GM19023 (cell line): Measurements from ENCODE around the gene GRID2.
"Not testable (repeated sequence)": the region's sequence is repeated elsewhere in the genome, so short reads cannot be mapped to it uniquely, and the experiment has no call there.

Source experiments
- ATAC-seq: cut with Tn5 transposase; IDR thresholded peaks from one replicate; pipeline ENCODE4 v1.9.1; 2021; ENCODE audit warnings: mild to moderate bottlenecking, moderate library complexity; ENCODE audit not compliant: unreplicated experiment

The GRID2 gene

DNA sequence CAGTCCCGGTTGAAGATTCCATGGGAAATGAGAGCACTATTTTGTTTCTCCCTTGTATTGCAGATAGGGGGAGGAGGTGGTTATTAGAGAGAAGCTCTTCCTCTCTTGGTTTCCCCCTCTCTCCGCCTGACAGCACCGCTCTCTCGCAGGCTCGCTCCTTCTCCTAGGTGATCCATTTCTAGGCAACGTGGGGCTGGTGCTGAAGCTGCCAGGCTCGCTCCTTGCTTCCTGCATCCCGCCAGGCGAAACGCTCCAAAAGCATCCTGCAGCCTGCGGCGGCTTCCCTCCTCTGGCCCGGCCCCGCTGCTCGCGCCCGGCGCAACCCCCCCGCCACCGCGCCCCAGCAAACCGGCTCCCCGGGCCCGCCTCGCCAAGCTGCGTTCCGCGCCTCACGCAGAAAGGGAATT lies at the start of gene GRID2:
Gene GRID2, plus strand, starts transcription at position 346 of the 407 bp plus-strand sequence.
- no peak for ATAC-seq

DNA sequence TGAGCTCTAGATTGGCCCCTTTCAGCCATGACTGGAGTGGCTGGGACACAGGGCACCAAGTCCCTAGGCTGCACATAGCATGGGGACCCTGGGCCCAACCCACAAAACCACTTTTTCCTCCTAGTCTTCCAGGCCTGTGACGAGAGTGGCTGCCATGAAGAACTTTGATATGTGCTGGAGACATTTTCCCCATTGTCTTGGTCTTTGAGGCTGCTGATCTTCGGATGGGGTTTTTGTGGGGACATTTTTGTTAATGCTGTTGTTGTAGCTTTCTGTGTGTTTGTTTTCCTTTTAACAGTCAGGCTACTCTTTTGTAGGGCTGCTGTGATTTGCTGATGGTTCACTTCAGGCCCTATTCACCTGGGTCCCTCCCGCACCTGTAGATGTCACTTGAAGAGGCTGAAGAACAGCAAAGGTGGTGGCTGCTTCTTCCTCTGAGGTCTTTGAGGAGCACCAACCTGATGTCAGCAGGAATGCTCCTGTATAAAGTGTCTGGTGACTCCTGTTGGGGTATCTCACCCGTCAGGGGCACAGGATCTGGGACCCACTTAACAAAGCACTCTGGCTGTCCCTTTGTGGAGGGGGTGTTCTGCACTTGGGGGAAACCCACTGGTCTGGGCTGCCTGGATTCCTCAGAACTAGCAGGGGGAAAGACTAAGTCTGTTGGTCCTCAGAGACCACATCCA lies 49.6 kb upstream of the GRID2 start:
- ATAC-seq: no peak

DNA sequence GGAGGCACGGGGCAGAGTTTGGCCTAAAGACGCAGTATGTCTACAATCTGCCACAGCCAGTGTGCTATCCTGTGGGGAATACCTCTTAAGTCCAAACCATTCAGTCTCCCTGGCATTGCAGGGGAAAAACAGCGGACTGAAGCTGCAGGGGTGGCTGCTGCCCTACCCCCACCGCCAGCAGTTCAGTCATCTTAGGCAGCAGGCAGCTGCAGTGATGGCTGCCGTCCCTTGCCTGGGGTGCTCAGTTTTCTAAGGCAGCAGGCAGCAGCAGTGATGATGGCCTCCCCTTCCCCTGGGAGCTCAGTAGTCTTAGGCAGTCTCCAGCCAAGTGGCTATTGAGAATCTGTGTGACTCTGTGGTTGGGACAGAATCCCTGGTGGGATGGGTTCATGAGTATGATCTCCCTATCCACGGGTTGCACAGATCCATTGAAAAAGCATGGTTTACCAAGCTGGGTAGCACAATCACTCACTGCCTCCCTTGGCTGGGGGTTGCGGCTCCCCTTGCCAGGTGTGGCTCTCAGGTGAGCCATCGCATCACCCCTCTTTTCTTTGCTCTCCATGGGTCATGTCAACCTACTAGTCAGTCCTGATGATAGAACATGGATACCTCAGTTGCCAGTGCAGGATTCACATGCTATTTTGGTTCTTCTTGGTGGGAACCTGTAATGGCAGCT lies 48.9 kb upstream of the GRID2 start:
- no peak for ATAC-seq

DNA sequence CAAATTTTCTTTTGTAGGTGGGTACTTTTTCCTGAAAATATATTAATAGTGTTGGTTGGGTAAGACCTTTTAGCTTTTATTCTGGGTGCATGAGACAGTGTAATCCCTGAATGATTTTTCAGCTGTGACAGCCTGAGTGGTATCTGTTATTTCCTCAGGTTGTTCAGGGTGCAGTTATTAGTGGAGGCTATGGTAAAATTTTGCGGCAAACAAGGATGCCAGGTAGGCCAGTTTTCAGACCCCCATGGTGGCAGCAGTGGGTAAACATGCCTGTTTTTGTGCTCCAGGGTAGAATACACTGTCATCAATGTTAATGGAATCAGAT lies 47.9 kb upstream of the GRID2 start:
- ATAC-seq: no peak

DNA sequence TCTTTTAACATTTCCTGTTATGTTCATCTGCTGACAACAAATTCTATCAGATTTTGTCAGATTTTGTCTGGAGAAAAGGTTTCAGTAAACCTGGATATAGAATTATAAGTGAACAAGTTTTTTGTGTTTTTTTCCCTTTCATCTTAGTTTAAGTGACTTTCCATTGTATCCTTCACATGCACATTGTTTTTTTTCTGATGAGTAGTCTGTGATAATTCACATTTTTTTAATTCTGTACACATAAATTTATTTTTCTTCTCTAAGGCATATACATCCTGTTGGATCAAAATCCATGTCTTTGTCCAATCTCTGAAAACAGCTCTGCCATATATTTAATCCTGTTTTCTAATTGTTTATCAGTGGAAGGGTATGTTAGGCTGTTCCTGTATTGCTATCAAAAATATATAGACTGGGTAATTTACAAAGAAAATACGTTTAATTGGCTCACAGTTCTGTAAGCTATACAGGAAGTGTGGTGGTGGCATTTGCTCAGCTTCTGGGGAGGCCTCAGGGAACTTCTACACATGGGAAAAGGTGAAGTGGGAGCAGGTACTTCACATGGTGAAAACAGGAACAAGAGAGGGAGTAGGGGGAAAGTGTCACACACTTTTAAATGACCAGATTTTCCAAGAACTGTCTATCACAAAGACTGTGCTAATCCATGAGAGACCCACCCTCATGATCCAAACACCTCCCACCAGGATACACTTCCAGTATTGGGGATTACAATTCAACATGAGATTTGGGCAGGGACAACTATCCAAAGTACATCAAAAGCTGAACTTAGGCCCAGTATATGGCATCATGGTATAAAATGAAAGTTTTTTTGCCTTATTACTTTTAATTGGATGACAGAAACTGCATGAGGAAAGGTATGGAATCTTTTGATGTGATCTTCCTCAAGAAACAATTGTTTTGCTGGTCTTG lies 45.6 kb upstream of the GRID2 start:
- no peak for ATAC-seq

DNA sequence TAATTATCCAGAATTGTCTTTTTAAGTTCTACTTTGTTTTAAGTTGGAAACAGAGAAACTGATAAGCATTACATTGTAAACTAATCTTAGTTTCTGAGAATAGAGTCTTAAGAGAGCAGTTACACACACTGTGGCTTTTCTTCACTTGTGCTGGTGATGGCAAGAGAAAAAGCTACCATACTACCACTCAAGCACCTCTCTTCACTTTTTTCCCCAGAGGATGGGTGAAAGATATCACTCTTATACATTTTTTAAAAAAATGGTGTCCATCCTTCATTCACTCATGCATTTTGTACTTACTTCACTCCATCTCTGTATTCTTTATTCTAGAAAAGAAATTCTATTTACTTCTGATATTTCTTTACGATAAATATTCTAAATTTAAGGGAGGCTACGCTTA lies 42.5 kb upstream of the GRID2 start:
- ATAC-seq: no peak

DNA sequence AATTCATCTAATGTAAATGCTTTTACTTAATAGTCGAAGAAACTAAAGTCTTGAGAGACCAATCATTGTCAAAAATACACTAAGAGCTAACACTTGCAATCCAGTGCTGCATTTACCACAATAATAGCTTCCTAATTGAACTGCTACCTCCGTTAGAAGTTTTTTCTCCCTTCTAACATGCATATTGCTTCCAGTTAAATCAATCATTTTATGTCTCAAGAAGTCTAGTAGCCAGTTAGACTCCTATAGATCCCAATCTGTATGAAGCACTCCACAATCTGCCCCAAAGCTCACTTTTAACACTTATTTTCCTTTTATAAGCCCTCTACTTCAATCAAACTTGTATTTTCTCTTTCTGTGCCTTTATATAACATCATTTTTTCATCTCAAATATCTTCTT lies 41.4 kb upstream of the GRID2 start:
- no peak for ATAC-seq

DNA sequence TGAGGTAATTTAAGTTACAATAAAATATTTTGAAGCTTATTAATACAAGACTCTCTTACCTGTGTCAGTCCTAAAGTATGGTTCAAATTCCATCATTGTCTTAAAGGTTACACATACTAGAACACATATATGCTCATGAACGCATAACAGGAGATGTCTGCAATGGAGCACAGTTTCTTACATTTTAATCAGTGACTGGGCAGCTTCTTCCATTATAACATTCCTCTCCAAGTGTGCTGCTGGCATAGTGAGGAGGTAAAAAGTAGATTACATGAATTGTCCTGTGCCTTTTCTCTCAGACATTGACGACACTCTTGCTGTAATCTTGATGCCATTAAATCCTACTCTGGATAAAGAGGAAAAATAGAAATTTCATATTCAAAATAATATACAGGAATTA lies 40.8 kb upstream of the GRID2 start:
- ATAC-seq: no peak

DNA sequence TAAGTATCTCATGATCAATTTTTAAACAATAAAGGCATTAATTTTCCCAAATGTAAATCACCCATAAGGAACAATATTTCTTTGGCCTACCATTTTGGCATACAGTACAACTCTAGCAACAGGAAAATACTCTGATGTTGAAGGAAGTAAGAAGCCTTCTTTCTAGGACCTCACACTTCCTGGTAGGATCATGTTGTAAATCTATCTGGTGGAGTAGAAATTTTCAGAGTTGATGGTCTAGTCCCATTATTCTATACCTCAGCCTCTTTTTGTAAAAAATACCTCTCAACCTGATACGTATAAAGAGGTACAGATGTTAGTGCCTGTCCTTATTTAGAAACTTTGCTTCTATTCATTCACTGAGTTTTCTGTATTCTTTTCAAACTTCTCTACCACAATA lies 40.2 kb upstream of the GRID2 start:
- ATAC-seq: no peak

DNA sequence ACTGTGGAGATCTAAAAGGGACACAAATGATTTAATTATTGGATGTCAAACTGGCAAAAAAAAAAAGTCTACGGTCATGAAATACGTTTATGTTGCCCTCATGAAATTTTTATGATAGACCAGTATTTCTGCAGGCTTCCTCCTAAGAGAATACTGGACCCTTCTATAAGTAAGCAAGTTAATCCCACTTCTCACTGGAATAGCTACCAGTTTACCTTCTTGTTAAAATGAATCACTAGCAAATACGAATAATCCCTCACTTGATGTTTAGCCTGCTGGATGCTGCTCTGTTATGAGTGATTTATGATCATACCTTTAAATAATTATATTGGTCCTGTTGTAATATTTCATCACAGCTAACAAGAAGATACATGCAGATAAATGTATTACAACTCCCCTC lies 39.6 kb upstream of the GRID2 start:
- no peak for ATAC-seq

DNA sequence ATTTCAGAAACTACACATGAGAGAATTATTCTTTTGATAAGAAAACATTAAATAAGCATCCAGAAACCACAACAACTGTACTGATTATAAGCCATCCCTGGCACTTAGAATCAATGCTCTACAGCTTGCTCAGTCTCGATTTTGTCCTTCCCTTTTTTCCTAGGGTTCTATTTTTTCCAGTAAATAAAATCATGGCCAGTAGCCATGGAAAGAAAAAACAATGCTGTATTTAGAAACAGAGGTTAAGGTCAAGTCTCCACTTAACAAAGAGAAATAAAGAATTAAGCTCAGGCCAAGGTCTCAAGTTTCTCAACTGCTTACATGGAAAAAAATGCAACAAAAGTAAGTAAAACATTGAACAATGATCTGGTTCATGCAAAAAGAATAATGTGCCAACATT lies 38.7 kb upstream of the GRID2 start:
- ATAC-seq: no peak

DNA sequence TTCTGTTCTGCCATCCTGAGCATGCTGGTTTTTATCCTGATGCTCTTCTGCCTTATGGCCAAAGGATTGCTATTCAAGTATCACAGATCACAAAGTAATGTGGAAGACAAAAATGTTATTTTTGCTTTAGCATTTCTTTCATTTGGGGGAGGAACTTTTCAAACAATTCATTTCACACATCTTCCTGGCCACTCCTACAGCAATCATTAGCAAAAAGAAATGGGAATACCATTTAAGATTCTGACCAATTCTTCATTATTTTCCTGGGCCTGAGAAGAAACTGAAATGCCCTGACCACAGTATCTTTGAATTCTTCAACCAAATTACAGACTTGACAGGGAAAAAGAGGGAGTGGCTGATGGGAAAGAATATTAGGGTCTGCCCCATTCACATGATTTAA lies 38.0 kb upstream of the GRID2 start:
- no peak for ATAC-seq

DNA sequence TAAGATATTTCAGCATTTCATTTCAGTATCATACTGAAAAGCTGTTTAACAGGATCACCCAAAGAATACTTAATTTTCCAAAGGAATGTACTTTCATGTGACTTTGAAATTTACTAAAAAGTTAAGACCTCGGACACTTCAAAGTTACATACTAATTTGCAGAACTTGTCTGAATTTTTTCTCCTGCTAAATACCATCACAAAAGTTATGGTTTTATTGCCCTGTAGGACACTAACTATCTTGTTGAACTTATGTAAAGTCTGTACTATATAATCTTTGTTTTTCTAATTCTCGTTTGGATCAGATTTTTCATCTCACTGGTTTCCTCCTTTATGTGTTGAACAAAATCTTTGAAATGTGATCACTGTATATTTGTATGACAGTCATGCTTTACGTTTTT lies 37.2 kb upstream of the GRID2 start:
- no peak for ATAC-seq

DNA sequence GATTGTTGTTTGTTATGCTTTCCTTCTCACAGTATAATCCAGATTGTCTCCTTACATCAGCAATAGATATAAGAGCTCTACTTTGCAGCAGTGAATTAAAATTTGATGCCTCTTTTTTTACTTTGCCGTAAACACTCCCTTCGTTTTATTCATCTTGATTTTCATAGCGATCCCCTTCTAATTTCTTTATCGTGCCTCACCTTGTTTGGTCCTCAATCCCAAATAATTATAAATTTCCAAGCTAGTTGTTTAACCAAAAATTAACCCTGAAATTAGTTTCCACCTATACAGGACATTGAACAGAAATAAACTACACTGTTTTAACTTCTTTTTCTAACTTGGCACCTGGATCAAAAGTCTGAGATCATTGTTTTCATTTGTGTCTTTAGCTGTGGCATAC lies 35.1 kb upstream of the GRID2 start:
- no peak for ATAC-seq

DNA sequence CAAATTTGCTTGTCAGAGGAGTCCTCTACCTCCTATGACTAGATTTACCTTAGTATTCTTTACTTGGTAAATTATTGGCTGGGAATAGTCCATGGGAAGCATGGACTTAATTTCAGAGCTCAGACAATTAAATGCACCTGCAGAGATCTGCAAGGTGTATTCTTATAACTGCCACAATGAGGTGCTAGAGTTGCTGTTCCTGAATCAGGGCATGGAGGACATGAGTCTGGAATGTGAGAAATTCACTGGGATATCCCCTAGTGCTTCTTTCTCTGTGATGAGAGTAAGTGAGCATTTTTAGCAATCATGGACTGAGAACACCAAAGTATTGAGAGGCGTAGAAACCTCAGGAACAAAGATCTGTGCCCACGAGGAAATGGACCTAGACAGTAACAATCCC lies 32.9 kb upstream of the GRID2 start:
- no peak for ATAC-seq

DNA sequence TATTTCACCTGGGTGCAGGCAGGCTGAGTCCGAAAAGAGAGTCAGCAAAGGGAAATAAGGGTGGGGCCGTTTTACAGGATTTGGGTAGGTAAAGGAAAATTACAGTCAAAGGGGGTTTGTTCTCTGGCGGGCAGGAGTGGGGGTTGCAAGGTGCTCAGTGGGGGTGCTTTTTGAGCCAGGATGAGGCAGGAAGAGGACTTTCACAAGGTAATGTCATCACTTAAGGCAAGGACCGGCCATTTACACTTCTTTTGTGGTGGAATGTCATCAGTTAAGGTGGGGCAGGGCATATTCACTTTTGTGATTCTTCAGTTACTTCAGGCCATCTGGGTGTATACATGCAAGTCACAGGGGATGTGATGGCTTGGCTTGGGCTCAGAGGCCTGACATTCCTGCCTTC lies 32.2 kb upstream of the GRID2 start:
- ATAC-seq: not testable (repeated sequence)

DNA sequence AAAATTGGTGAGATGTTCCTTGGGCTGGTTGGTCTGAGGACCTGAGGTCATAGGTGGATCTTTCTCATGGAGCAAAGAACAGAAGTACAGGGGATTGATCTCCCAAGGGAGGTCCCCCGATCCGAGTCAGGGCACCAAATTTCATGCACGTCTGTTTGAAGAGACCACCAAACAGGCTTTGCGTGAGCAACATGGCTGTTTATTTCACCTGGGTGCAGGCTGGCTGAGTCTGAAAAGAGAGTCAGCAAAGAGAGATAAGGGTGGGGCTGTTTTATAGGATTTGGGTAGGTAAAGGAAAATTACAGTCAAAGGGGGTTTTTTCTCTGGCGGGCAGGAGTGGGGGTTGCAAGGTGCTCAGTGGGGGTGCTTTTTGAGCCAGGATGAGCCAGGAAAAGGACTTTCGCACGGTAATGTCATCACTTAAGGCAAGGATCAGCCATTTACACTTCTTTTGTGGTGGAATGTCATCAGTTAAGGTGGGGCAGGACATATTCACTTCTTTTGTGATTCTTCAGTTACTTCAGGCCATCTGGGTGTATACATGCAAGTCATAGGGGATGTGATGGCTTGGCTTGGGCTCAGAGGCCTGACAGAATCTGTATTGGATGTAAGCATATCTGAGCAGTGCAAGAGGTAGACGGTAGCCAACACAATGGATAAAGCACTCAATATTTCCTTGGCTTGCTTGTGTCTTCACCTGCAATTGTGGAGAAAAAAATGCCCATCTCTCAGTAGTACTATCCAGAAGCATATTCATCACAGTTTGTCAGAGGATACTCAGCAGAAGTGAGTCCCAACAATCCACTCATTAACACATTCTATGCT lies 26.5 kb upstream of the GRID2 start:
- ATAC-seq: not testable (repeated sequence)

DNA sequence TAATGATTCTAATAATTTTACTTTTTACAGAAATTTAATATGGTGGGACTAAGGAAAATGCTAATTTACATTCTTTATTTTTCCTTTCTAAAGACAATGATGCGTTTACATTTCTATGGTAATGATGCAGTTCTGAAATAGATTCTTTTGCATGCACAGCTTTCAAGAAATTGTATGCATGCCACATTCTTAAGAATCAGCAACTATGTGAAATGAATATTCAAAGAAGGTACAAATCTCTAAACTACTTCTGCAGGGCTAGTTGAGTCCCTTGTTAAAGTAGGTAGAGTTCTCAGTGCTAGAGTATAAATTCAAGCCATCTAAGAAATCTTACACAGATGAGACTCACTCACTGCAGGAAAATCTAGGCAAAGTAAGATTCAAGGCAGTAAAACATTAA lies 24.5 kb upstream of the GRID2 start:
- ATAC-seq: no peak

DNA sequence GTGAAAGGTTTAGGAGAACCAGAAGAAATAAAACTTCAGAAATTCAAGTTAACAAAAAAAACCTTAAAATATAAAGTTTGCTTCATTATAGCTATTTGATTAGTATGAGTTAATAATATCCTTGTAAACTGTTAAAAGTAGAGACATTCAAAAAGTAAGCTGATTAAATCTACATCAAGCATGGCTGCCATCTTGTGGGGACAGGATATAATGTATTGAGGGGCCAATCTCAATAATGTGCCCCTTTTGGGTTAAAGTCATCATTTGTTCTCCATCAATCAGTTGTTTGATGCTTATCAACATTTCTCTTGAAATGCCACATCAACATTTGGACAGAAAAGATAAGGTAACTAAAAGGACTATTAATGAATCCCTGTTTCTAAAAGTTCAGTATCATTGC lies 4.6 kb upstream of the GRID2 start:
- no peak for ATAC-seq

DNA sequence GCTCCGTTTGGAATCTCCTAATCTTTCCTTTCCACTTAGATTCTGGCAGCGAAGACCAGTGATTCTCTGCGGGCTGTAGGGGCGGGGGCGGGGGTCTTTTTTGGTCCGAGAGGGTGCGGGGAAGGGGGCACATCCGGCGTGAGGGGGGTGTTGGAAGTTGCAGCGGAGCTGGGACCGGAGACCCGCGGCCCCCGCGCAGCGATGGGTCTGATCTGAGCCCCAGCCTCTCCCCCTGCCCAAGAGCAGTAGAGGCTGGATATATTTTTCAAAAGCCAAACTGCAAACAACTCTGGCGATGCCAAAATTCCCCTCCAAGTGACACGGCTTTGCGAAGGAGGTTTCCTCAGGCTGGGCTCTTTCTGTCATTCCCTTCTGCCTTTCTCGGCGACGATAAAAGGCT lies 355 bp downstream of the GRID2 start:
- ATAC-seq: no peak

DNA sequence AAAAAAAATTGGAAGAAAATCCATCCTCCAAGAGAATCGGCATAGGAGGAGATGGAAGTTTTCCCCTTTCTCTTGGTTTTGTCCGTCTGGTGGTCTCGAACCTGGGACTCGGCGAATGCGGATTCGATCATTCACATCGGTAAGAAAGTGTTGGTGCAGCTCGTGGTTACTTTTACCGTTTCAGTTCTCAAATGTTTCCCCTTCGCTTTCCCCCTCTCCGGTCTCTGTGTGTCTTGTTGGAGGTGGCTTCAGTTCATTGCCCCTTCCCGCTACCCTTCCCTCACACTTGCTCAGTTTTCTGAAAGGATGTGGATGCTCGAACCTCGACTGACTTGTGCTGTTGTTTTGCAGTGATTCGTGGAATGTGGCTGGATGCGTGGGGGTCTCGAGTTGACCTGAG lies 840 bp downstream of the GRID2 start:
- no peak for ATAC-seq
